Measurements from ENCODE around the gene ADCY7.
"Not testable (repeated sequence)": the region's sequence is repeated elsewhere in the genome, so short reads cannot be mapped to it uniquely, and the experiment has no call there.

ADCY7 gene

DNA sequence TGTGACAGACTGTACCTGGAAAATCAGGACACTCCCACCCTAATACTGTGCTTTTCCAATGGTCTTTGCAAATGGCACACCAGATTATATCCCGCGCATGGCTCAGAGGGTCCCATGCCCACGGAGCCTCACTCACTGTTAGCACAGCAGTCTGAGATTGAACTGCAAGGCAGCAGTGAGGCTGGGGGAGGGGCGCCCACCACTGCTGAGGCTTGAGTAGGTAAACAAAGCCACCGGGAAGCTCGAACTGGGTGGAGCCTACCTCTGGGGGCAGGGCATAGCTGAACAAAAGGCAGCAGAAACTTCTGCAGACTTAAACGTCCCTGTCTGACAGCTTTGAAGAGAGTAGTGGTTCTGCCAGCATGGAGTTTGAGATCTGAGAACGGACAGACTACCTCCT lies 77.2 kb downstream of the ADCY7 start:
- not testable (repeated sequence) for DNase-seq

DNA sequence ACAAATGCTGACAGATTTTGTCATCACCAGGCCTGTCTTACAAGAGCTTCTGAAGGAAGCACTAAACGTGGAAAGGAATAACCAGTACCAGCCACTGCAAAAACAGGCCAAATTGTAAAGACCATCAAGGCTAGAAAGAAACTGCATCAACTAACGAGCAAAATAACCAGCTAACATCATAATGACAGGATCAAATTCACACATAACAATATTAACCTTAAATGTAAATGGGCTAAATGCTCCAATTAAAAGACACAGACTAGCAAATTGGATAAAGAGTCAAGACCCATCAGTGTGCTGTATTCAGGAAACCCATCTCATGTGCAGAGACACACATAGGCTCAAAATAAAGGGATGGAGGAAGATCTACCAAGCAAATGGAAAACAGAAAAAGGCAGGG lies 78.9 kb downstream of the ADCY7 start:
- DNase-seq, result not testable (repeated sequence)

DNA sequence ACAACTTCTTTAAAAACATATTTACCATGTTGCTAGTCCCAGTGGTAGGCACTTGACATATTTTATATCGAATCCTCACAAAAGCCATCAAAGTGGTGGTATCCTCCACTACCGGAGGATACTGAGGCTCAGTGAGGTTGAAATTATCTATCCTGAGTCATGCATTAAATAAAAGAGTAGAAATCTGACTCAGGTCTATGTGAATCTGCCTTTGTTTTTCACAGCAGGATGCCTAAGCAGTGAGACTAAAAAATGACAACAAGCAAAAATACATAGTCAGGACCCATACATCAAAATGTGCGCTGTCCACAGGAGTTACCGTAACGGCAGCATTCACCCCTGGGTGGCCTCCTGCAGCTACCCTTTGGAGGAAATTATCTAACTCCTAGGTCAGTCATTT lies 84.8 kb downstream of the ADCY7 start:
- no peak for DNase-seq

DNA sequence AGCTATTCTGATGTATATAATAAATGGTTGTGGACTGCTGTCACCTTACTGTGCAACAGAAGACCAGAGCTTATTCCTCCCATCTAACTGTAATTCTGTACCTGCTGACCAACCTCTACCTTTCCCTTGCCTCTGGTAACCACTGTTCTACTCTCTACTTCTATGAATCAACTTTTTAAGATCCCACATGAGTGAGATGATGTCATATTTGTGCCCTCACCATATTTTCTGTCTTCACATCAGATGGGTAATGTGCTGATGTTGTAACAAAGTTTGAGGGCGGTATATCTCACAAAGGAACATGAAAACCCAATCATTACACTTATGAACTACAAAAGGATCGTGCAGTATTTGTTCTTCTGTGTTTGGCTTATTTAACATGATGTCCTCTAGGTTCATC lies 85.6 kb downstream of the ADCY7 start:
- DNase-seq, result no peak

DNA sequence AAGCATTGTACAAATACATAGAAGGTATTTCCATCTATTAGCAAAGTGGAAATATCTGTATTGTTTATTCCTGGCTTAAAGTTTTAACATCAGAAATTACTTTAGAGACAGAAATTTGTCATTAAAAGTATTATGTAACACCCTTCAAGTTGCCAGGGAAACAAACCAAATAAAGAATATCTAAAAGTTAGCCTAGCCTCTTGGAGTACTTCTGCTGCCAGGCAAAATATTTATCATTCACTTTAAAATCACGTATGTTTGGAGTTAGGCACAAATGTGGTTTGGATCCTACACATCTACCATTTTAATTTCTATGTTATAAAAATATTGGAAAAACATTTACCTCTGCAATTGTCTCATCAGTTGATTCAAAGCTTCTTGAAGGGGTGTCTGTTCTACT lies 87.7 kb downstream of the ADCY7 start:
- no peak for DNase-seq

DNA sequence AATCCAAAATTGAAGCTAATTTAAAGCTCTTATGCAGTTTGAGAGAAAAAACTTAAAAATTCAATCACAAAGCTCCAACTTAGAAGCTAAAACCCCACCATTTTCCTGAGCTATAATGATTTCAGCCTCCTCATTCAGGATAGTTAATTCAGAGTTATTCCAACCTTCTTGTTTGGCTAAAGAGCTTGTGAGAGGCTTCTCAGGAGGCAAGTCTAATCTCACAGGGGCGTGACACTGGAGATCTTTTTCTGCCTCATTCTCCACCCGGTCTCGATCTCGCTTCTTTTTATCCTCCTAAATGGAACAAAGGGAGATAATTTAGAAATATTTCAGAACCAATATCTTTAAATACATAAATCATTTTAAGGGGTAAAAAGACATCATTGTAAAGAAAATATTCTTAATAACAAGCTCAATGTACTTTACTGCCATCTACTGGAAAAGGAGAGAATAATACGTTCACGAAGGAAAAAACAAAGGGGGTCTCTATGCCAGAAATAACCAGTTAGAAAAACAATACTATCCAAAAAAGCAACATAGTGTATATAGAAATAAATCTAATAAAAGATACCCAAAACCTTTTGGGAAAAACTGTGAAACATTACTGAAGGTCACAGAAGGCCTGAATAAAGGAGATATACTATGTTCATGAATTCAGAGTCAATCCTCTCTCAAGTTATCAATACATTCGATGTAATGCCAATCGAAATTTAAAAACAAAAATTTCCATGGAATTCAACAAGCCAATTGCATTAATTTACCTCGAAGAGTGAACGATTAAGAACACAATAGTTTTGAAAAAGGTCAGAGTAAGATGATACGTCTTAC lies 88.5 kb downstream of the ADCY7 start:
- DNase-seq, result no peak

DNA sequence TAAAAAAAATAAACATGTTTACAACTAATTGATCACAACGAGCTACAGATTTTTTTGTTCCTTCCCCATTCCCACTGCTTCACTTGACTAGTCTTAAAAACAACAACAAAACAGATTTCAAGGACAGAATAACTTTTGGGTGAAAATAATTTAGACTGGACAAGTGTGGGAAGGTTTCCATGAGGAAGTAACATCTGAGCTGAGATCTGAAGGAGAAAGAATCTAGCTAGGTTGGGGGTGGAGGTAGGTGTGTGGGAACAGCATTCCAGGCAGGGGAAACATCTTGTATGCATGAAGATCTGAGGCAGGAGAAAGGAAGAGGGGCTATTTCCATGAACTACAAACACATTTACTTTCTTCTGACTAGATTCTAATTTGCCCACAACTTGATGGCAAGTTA lies 93.3 kb downstream of the ADCY7 start:
- DNase-seq, result no peak

DNA sequence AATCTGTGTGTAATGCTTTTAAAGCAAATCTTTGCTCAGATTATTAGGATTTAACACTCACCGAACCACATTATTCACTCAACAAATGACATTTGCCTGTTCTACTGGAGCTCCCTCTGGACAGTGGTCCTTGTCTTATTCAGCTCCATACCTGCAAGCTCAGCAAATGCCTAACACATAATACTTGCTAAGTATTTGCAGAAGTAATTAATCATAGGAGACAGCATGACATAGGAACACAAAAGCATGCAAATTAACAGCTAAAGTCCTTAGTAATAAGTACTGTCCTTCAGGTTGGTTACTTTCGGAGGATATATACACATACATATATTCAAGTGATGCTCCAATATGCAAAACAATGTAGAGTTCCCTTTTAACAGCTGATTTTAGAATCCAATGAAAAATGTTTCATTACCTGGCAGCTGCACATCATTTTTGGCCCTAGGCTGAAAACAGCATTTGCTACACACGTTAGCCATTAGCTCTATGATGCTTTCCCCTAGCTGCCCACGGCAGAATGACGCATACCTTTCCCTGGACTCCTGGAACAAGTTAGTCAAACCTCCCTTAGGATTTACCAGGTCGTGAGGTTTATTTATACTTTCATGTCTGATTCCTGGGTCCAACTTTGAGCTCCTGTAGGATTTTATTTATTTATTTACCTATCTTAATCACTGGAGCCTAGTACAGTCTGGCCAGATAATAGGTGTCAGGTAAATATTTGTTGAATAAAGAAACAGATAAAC lies 93.9 kb downstream of the ADCY7 start:
- DNase-seq, result peak; percentile 27

DNA sequence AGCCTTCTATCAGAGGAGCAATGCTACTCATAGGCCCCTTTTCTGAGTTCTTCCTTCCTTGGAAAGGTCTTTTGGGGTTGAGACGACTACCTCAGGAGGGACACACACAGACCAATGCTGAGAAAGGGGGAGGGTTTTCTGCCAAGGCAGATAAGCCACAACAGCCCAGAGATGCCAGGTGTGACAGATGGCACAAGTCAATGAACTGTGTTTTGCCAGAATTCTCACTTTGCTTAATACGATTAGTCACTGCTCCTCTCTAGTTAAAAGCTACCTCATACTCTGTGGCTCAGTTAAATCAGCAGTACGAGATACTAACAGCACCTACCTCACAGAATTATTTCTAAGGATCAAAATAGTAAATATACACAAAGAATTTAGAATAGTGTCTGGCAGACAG lies 94.4 kb downstream of the ADCY7 start:
- no peak for DNase-seq

DNA sequence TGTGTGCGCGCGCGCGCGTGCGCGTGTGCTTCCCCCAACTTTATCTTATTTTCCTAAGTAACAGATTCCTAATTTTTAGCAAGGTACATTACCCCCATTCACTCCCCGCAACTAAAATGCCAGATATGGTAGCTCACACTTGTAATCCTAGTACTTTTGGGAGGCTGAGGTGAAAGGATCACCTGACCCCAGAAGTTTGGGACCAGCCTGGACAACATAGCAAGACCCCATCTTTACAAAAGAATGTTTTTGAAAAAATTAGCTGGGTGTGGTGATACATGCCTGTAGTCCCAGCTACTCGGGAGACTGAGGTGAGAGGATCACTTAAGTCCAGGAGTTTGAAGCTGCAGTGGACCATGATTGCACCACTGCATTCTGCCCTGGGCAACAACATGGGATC lies 97.3 kb downstream of the ADCY7 start:
- no peak for DNase-seq

DNA sequence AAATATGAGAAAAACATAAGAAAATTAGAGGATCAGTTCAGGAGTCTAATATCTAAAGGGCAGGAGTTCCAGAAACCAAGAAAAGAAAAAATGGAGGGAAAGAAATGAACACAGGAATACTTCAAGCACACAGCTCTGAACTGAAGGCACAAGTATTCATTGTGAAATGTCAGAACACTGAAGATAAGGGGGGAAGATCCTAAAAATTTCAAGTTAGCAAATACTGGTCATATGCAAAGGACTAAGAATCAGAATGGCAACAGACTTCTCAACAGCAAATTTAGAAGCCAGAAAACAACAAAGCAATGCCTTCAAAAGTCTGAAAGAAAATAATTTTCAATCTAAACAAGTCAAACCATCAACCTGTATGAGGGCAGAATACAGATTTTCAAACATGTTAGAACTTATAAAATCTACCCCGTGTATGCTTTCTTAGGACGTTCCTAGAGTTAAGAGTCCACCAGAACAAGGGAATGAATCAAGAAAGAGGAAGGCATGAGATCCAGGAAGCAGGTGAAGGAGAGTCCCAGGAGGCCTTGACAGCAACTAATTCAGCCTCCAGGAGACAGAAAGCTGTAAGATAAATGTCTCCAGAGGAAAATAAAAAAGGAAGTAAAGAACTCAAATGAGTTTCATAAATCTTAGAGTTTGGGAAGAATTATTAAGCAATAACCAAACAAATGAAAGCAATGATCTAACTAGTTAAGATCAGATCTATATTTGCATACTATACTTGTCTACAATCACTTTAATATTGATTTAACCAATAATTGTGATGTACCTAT lies 99.6 kb downstream of the ADCY7 start:
- DNase-seq, result no peak
